Endothelial cell of umbilical vein (primary cell): ENCODE data around the gene MSH3. TPM values are rescaled to one million over a fixed set of nuclear protein-coding genes. Genes with fewer than 3 reads are reported as not detected.

Experiments used
- BruUV-seq: library from RNA; stranded (reverse); fragments of 400-500 nt; replicated peaks from 2 replicates; lab custom pipeline; 2021; lab: Mats Ljungman, UMichigan
- CTCF ChIA-PET: fragments of 300-600, 350-600 bp; sonication (Branson Sonifier 250); formaldehyde crosslinking; loops from one replicate; lab custom pipeline; 2021; ENCODE audit warnings: antibody characterized with exemption, inconsistent platforms; lab: Charles Lee
- POLR2A ChIA-PET: fragments of 300-600, 350-600 bp; sonication (Branson Sonifier 250); formaldehyde crosslinking; loops from one replicate; lab custom pipeline; 2021; ENCODE audit warnings: antibody characterized with exemption, inconsistent platforms; lab: Charles Lee
- DNase-seq: peaks from one replicate; pipeline ENCODE4 v3.0.0-alpha.2; 2011; ENCODE audit warnings: low read depth, low spot score
- FAIRE-seq: peaks from 2 replicates; lab custom pipeline; 2011; peaks lifted over from hg19 to GRCh38; lab: Jason Lieb, UNC
- H2AFZ ChIP-seq: 2 replicates; pipeline ENCODE4 v1.6.0; 2012; ENCODE audit warnings: low read depth, low read length, control low read depth, inconsistent platforms
- H3K27ac ChIP-seq: 2 replicates; pipeline ENCODE4 v1.5.1; 2011; ENCODE audit warnings: low read depth, mild to moderate bottlenecking, control low read depth, low read length, moderate library complexity; ENCODE audit not compliant: insufficient read depth
- H3K27me3 ChIP-seq, 2 experiments: 2 replicates each; pipeline versions ENCODE4 v1.6.0 to v1.6.1; 2011; ENCODE audit warnings: low read length in 2 of 2, mixed read lengths in 1 of 2; ENCODE audit not compliant: control insufficient read depth in 2 of 2, insufficient read depth in 2 of 2
- H3K36me3 ChIP-seq, 2 experiments: 2 replicates in 1 of 2; 3 replicates in 1 of 2; pipeline ENCODE4 v1.5.1; 2011; ENCODE audit warnings: low read length in 2 of 2, mild to moderate bottlenecking in 1 of 2, moderate library complexity in 1 of 2; ENCODE audit not compliant: control insufficient read depth in 2 of 2, insufficient read depth in 2 of 2; ENCODE audit errors: extremely low read depth in 1 of 2
- H3K4me1 ChIP-seq: 3 replicates; pipeline ENCODE4 v1.5.1; 2011; ENCODE audit warnings: mild to moderate bottlenecking, low read length; ENCODE audit not compliant: control insufficient read depth, insufficient read depth; ENCODE audit errors: extremely low read depth
- H3K4me2 ChIP-seq: 2 replicates; pipeline ENCODE4 v1.6.1; 2011; ENCODE audit warnings: low read length, control low read depth, mixed read lengths; ENCODE audit not compliant: insufficient read depth
- H3K4me3 ChIP-seq, 3 experiments: fragments of 200-600 bp in 1 of 3; sonication (generic), shearing (Covaris generic) in 1 of 3; replicated peaks in 1 of 3; 2 replicates each; pipeline ENCODE4 v1.5.1; 2011 to 2016; ENCODE audit warnings: control low read depth in 3 of 3, low read length in 3 of 3, mild to moderate bottlenecking in 2 of 3, inconsistent platforms in 1 of 3, low read depth in 1 of 3, moderate library complexity in 1 of 3; ENCODE audit not compliant: insufficient read depth in 1 of 3
- H3K79me2 ChIP-seq: 2 replicates; pipeline ENCODE4 v1.6.0; 2012; ENCODE audit warnings: low read length, inconsistent platforms; ENCODE audit not compliant: control insufficient read depth, insufficient read depth
- H3K9ac ChIP-seq: replicated peaks from 2 replicates; pipeline ENCODE3; 2011; ENCODE audit warnings: low read length, control low read depth; ENCODE audit not compliant: insufficient read depth; ENCODE audit errors: extremely low read depth
- H3K9me1 ChIP-seq: replicated peaks from 3 replicates; pipeline ENCODE4 v1.6.0; 2011; ENCODE audit warnings: mild to moderate bottlenecking, low read length; ENCODE audit not compliant: control insufficient read depth, insufficient read depth; ENCODE audit errors: extremely low read depth
- H3K9me3 ChIP-seq: replicated peaks from 2 replicates; pipeline ENCODE4 v1.5.1; 2012; ENCODE audit warnings: low read length, inconsistent platforms; ENCODE audit not compliant: control insufficient read depth, insufficient read depth
- H4K20me1 ChIP-seq: replicated peaks from 2 replicates; pipeline ENCODE3; 2011; ENCODE audit warnings: mild to moderate bottlenecking, low read length; ENCODE audit not compliant: control insufficient read depth, insufficient read depth; ENCODE audit errors: extremely low read depth
- EZH2 ChIP-seq: IDR thresholded peaks from 2 replicates; pipeline ENCODE4 v1.6.1; 2012; ENCODE audit warnings: borderline replicate concordance, low read depth, mild to moderate bottlenecking, moderate library complexity, low read length, inconsistent platforms; ENCODE audit not compliant: severe bottlenecking
- FOS ChIP-seq: IDR thresholded peaks from 2 replicates; pipeline ENCODE4 v1.6.1; 2011; ENCODE audit warnings: mild to moderate bottlenecking, low read length, moderate library complexity, borderline replicate concordance; ENCODE audit not compliant: insufficient read depth
- GATA2 ChIP-seq: IDR thresholded peaks from 2 replicates; pipeline ENCODE4 v1.7.0; 2011; ENCODE audit warnings: low read depth, mild to moderate bottlenecking, moderate library complexity, mixed read lengths, low read length; ENCODE audit not compliant: insufficient read length, insufficient read depth
- JUN ChIP-seq: IDR thresholded peaks from 2 replicates; pipeline ENCODE4 v1.6.1; 2011; ENCODE audit warnings: borderline replicate concordance, low read depth; ENCODE audit not compliant: insufficient read length, insufficient read depth
- MYC ChIP-seq: IDR thresholded peaks from one replicate; pipeline ENCODE4 v1.6.1; 2011; ENCODE audit warnings: mild to moderate bottlenecking, low read depth, low read length
- POLR2A ChIP-seq: IDR thresholded peaks from 2 replicates; pipeline ENCODE4 v1.6.1; 2012; ENCODE audit warnings: low read depth, mild to moderate bottlenecking, control low read depth, low read length
- POLR2AphosphoS5 ChIP-seq: IDR thresholded peaks from 2 replicates; pipeline ENCODE4 v1.6.1; 2012; ENCODE audit warnings: low read depth, mild to moderate bottlenecking, control low read depth, low read length, moderate library complexity; ENCODE audit not compliant: insufficient read depth
- dilution Hi-C: fragments of 300-500 bp; cut with MboI; formaldehyde crosslinking; loops from one replicate; pipeline ENCODE4 v1.15.0; 2019; ENCODE audit warnings: low sequenced_read_pairs; ENCODE audit not compliant: extremely low pct_ligation_motif_present
- intact Hi-C: fragments of 100-400 bp; cut with micrococcal nuclease; formaldehyde crosslinking; loops from one replicate; pipeline ENCODE4 v1.10.0; 2022
- polyA plus RNA-seq, 4 experiments: library from polyadenylated mRNA; depleted of rRNA in 3 of 4; stranded (reverse) in 3 of 4; unstranded in 1 of 4; fragments of >200 nt; gene quantifications; 2 replicates each; pipeline versions ENCODE4 v1.2.1 to v1.2.3, GENCODE V29; 2011 to 2012; ENCODE audit warnings: missing spikeins in 1 of 4
- total RNA-seq: library from RNA; stranded (reverse); gene quantifications from 2 replicates; pipeline ENCODE4 v1.2.3, GENCODE V29; 2021
- TF ChIP-seq, protein P1 (sequence below), 2 donors: IDR thresholded peaks; 1 replicate in 1 of 2; 2 replicates in 1 of 2; pipeline ENCODE4 v1.5.1; 2011; ENCODE audit warnings: low read length in 2 of 2, mild to moderate bottlenecking in 2 of 2, moderate library complexity in 2 of 2, control low read depth in 1 of 2, inconsistent platforms in 1 of 2, low read depth in 1 of 2; ENCODE audit not compliant: insufficient read depth in 1 of 2; ENCODE audit errors: extremely low read depth in 1 of 2
- TF ChIP-seq, protein P2 (sequence below): IDR thresholded peaks from 2 replicates; pipeline ENCODE4 v1.6.1; 2011; ENCODE audit not compliant: insufficient read depth, insufficient read length

Gene MSH3
- total and polyA plus RNA-seq, 2 donors (not counting 3 experiments of a cell fraction or from before 2014, with no cell fraction given) = 2.0 to 13.0 TPM

DNA sequence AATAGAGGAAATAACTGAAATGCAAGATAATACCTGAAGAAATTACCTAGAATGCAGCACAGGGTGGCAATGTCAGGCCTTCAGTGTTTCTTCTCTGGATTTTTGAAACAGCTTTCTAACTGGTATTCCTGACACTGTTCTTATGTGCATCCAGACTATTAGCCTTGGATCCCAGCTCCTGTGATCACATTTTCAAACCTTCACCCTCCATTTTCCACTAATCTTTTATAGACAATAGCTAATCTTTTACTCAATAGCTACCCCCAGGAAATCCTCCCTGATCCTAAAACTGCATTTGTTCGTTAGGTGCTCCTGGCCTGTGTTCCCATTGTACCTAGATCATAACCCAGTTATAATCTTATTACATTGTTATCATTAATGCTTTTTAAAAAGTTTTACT is 101.8 kb downstream of the MSH3 start:
- Histone ChIP-seq H2AFZ (no peak overlapping the region), H3K4me1 (no peaks in the 10 kb centered on the region), H3K9ac (no peak overlapping the region), H3K4me3 (no peak overlapping the region), H3K4me2 (no peak overlapping the region), H3K27me3 (no peaks in the 10 kb centered on the region), H3K9me3 (no peaks in the 10 kb centered on the region), H3K79me2 (no peaks in the 10 kb centered on the region), H3K27ac (no peak overlapping the region), H3K9me1 (no peaks in the 10 kb centered on the region), H3K36me3 (no peaks in the 10 kb centered on the region), H4K20me1 (no peaks in the 10 kb centered on the region)
- FAIRE-seq = no peak
- TF ChIP-seq GATA2 (no peak), FOS (no peak), JUN (no peak), POLR2A (no peak)
- TF ChIP-seq, protein P1, sequence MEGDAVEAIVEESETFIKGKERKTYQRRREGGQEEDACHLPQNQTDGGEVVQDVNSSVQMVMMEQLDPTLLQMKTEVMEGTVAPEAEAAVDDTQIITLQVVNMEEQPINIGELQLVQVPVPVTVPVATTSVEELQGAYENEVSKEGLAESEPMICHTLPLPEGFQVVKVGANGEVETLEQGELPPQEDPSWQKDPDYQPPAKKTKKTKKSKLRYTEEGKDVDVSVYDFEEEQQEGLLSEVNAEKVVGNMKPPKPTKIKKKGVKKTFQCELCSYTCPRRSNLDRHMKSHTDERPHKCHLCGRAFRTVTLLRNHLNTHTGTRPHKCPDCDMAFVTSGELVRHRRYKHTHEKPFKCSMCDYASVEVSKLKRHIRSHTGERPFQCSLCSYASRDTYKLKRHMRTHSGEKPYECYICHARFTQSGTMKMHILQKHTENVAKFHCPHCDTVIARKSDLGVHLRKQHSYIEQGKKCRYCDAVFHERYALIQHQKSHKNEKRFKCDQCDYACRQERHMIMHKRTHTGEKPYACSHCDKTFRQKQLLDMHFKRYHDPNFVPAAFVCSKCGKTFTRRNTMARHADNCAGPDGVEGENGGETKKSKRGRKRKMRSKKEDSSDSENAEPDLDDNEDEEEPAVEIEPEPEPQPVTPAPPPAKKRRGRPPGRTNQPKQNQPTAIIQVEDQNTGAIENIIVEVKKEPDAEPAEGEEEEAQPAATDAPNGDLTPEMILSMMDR (IDR thresholded peaks at IDR 0.05; ENCODE audit: extremely low read depth in 1 of 2, insufficient read depth in 1 of 2, low read depth in 1 of 2, low read length in 2 of 2) = no peak
- TF ChIP-seq, protein P2, sequence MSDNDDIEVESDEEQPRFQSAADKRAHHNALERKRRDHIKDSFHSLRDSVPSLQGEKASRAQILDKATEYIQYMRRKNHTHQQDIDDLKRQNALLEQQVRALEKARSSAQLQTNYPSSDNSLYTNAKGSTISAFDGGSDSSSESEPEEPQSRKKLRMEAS = no peak
- intact Hi-C loops (no loop called here), dilution Hi-C loops (no loop called here)
- DNase-seq = no peak
- BruUV-seq = no TSS peak
- ChIA-PET POLR2A (no interaction called here), CTCF (interaction anchor here (0.8 kb wide), 1 partner anchor 409 kb away, joined by 3 read pairs; no protein-coding TSS in a partner anchor)

DNA sequence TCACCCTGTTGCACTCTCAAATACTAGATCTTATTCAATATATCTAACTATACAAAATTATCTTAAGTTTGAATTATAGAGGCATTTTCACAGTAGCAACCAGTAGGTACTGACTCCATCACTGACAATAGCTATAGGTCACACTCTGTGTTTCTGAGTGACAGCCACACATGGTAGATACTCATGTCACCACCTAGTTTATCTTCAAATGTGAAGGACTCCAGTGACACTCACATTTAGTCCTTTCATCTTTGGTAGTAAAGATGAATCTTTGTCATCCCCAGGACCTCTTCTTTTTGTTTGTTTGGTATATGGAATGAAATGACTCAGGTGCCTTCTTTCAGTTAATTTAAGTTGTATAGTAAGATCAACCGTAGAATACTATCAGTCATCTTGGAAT is 102.8 kb downstream of the MSH3 start:
- no peaks in the 10 kb centered on the region for H4K20me1 ChIP-seq
- no peak overlapping the region for H3K27ac ChIP-seq
- H3K9ac ChIP-seq = no peak overlapping the region
- no peaks in the 10 kb centered on the region for H3K4me1 ChIP-seq
- no peaks in the 10 kb centered on the region for H3K9me3 ChIP-seq
- dilution Hi-C loops (no loop called here), intact Hi-C loops (no loop called here)
- no peak overlapping the region for H3K4me2 ChIP-seq
- ChIA-PET CTCF (no interaction called here), POLR2A (no interaction called here)
- H2AFZ ChIP-seq = no peak overlapping the region
- TF ChIP-seq, protein P2 = no peak
- no peak for TF ChIP-seq EZH2
- TF ChIP-seq JUN = no peak
- TF ChIP-seq GATA2 = no peak
- no peak for TF ChIP-seq POLR2A
- TF ChIP-seq, protein P1 (IDR thresholded peaks at IDR 0.05; ENCODE audit: extremely low read depth in 1 of 2, insufficient read depth in 1 of 2, low read depth in 1 of 2, low read length in 2 of 2) = no peak
- TF ChIP-seq MYC = no peak
- TF ChIP-seq POLR2AphosphoS5 = no peak
- TF ChIP-seq FOS = no peak
- no peaks in the 10 kb centered on the region for H3K27me3 ChIP-seq
- no peak overlapping the region for H3K4me3 ChIP-seq
- H3K79me2 ChIP-seq = no peaks in the 10 kb centered on the region
- DNase-seq = no peak
- H3K9me1 ChIP-seq = no peaks in the 10 kb centered on the region
- no TSS peak for BruUV-seq
- no peaks in the 10 kb centered on the region for H3K36me3 ChIP-seq
- FAIRE-seq = no peak
